PC-3 (cell line): ENCODE data around the gene RNF157. TPM values are rescaled to one million over a fixed set of nuclear protein-coding genes. Genes with fewer than 3 reads are reported as not detected.

Experiments
- ATAC-seq: fragments of 200-7000 bp; cut with Tn5 transposase; 2 replicates; pipeline ENCODE4 v1.9.1; 2020; ENCODE audit warnings: mild to moderate bottlenecking, moderate library complexity
- BruUV-seq: library from RNA; stranded (reverse); fragments of 400-500 nt; replicated peaks from 2 replicates; lab custom pipeline; 2021; lab: Mats Ljungman, UMichigan
- CTCF ChIA-PET: fragments of 300-600 bp; sonication (Branson Sonifier 250); formaldehyde crosslinking; loops from one replicate; lab custom pipeline; 2022; ENCODE audit warnings: antibody characterized with exemption; lab: Charles Lee
- POLR2A ChIA-PET: fragments of 300-600 bp; sonication (Branson Sonifier 250); formaldehyde crosslinking; loops from one replicate; lab custom pipeline; 2022; ENCODE audit warnings: antibody characterized with exemption; ENCODE audit not compliant: unreplicated experiment; lab: Charles Lee
- DNase-seq: peaks from one replicate; pipeline ENCODE4 v3.0.0-alpha.2; 2015
- H2AFZ ChIP-seq: fragments of 300-600 bp; sonication (generic); 2 replicates; pipeline ENCODE4 v1.6.0; 2016; ENCODE audit warnings: antibody characterized with exemption, low read length
- H3F3A ChIP-seq: fragments of 300-600 bp; sonication (generic); one replicate; pipeline ENCODE4 v1.6.0; 2017; ENCODE audit warnings: antibody characterized with exemption, low read length, control low read depth, mild to moderate bottlenecking; ENCODE audit not compliant: unreplicated experiment
- H3K27ac ChIP-seq: fragments of 300-600 bp; sonication (generic); 2 replicates; pipeline ENCODE4 v1.5.1; 2016; ENCODE audit warnings: mild to moderate bottlenecking, low read length
- H3K27me3 ChIP-seq: fragments of 300-600 bp; sonication (generic); 2 replicates; pipeline ENCODE4 v1.6.1; 2016; ENCODE audit warnings: low read length, mixed read lengths
- H3K36me3 ChIP-seq: fragments of 300-600 bp; sonication (generic); 2 replicates; pipeline ENCODE4 v1.6.1; 2016; ENCODE audit warnings: low read depth, mixed run types, low read length, mixed read lengths
- H3K4me1 ChIP-seq: fragments of 300-600 bp; sonication (generic); 2 replicates; pipeline ENCODE4 v1.5.1; 2016; ENCODE audit warnings: low read length; ENCODE audit not compliant: insufficient read depth
- H3K4me2 ChIP-seq: fragments of 300-600 bp; sonication (generic); 2 replicates; pipeline ENCODE4 v1.6.0; 2016; ENCODE audit warnings: low read length
- H3K4me3 ChIP-seq: fragments of 300-600 bp; sonication (generic); 2 replicates; pipeline ENCODE4 v1.5.1; 2016; ENCODE audit warnings: mild to moderate bottlenecking, low read length, mixed read lengths
- H3K79me2 ChIP-seq: fragments of 300-600 bp; sonication (generic); 2 replicates; pipeline ENCODE4 v1.6.1; 2017; ENCODE audit warnings: low read length, mixed read lengths
- H3K9ac ChIP-seq: fragments of 300-600 bp; sonication (generic); 2 replicates; pipeline ENCODE4 v1.6.0; 2016; ENCODE audit warnings: mild to moderate bottlenecking, low read length
- H3K9me2 ChIP-seq: fragments of 300-600 bp; sonication (generic); replicated peaks from 2 replicates; pipeline ENCODE4 v1.6.1; 2016; ENCODE audit warnings: mixed run types, low read length, mixed read lengths
- H3K9me3 ChIP-seq: fragments of 300-600 bp; sonication (generic); 2 replicates; pipeline ENCODE4 v1.6.1; 2016; ENCODE audit warnings: low read length, mixed read lengths
- H4K20me1 ChIP-seq: fragments of 300-600 bp; sonication (generic); 2 replicates; pipeline ENCODE4 v1.6.1; 2016; ENCODE audit warnings: low read length, mixed read lengths
- EZH2 ChIP-seq: fragments of 300-600 bp; sonication (generic); IDR thresholded peaks from one replicate; pipeline ENCODE4 v1.6.1; 2017; ENCODE audit warnings: antibody characterized with exemption, mild to moderate bottlenecking, low read length; ENCODE audit not compliant: unreplicated experiment
- EZH2phosphoT487 ChIP-seq: fragments of 300-600 bp; sonication (generic); IDR thresholded peaks from 2 replicates; pipeline ENCODE4 v1.6.1; 2018; ENCODE audit warnings: mild to moderate bottlenecking, antibody characterized with exemption, low read length, borderline replicate concordance
- intact Hi-C: fragments of 100-400 bp; cut with micrococcal nuclease; formaldehyde crosslinking; loops from 2 replicates; pipeline ENCODE4 v1.9.0; 2023
- total RNA-seq: library from RNA; depleted of rRNA; stranded (reverse); fragments of >200 nt; gene quantifications from 2 replicates; pipeline ENCODE4 v1.2.3, GENCODE V29; 2014
- TF ChIP-seq, protein P1 (sequence below): fragments of 300-600 bp; sonication (generic); conservative IDR thresholded peaks from 2 replicates; pipeline ENCODE4 v1.5.1; 2017; ENCODE audit warnings: antibody characterized with exemption, low read depth, mild to moderate bottlenecking, low read length

Gene RNF157
- total RNA-seq, 1 experiment from 2014 or later, result 7.4 TPM

DNA sequence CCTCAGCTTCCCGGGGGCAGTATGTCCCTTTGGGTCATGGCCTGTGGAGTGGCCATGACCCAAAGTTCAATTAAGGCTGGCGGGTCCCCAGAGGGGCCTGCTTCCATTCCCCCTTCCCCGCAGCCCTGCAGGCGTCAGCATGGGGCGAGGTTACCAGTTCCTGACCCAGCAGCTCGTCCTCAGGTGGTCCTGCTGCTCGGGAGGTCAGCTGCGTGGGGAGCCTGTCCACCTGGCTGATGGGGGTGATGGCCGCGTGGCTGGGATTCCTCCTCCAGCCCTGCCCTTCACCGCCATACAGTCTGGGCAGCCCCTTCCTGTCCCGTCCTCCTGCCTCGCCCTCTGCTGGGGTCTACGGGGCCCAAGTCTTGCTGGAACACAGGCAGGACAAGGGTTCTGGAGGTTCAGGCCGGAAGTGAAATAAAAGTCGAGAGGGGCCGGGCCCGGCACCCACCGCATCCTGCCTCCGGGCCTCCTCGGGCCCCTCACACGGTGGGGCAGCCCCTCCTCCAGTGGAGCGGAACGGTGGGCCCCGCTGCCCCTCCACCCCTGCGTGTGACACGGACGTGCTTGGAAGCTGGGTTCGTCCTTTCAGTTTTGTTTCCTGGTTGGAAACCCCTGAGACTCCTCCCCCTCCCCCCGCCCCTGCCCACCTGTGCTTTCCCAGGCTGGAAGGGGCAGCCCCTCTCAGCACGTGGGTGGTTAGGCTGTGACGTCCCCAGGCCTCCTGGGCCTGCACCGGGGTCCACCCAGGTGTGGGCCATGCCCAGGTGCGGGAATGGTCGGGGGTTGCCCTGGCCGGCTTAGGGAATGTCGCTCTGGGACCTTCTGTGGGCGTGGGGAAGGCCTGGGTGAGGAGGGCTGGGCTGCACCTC, 31.6 kb upstream of the RNF157 start:
- Histone ChIP-seq H3K79me2 (peaks cover 32% of the 10 kb centered on the region), H3F3A (no peaks in the 10 kb centered on the region), H2AFZ (no peak overlapping the region), H3K9me2 (no peaks in the 10 kb centered on the region), H3K9me3 (no peaks in the 10 kb centered on the region), H3K27me3 (no peaks in the 10 kb centered on the region), H3K4me2 (no peak overlapping the region), H3K27ac (no peak overlapping the region), H3K36me3 (peaks cover 10% of the 10 kb centered on the region; the same call in 1 of the 2 replicates), H3K9ac (no peak overlapping the region), H4K20me1 (peaks cover 4% of the 10 kb centered on the region; the same call in 1 of the 2 replicates), H3K4me3 (no peak overlapping the region), H3K4me1 (peaks cover 21% of the 10 kb centered on the region)
- POLR2A ChIA-PET, result no interaction called here
- ATAC-seq, result no peak
- BruUV-seq, result no TSS peak
- CTCF ChIA-PET, result no interaction called here
- no peak for DNase-seq
- intact Hi-C loops, result loop anchor here (10.0 kb wide), 1 partner anchor 367 kb away; the partner anchor contains the start of gene MRPL38
- TF ChIP-seq EZH2phosphoT487 (no peak), EZH2 (no peak)
- TF ChIP-seq, protein P1, sequence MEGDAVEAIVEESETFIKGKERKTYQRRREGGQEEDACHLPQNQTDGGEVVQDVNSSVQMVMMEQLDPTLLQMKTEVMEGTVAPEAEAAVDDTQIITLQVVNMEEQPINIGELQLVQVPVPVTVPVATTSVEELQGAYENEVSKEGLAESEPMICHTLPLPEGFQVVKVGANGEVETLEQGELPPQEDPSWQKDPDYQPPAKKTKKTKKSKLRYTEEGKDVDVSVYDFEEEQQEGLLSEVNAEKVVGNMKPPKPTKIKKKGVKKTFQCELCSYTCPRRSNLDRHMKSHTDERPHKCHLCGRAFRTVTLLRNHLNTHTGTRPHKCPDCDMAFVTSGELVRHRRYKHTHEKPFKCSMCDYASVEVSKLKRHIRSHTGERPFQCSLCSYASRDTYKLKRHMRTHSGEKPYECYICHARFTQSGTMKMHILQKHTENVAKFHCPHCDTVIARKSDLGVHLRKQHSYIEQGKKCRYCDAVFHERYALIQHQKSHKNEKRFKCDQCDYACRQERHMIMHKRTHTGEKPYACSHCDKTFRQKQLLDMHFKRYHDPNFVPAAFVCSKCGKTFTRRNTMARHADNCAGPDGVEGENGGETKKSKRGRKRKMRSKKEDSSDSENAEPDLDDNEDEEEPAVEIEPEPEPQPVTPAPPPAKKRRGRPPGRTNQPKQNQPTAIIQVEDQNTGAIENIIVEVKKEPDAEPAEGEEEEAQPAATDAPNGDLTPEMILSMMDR, result no peak

GRCh38 chr17:76270770-76271668, 30.7 kb upstream of the RNF157 start:
- intact Hi-C loops, result loop anchor here (10.0 kb wide), 1 partner anchor 366 kb away; the partner anchor contains the start of gene MRPL38

More at GRCh38 chr17:76270770-76271668, 30.7 kb upstream of the RNF157 start:
- ATAC-seq (no peak), DNase-seq (no peak)
- Histone ChIP-seq H3K4me1 (peaks cover 19% of the 10 kb centered on the region), H3K27me3 (no peaks in the 10 kb centered on the region), H3K4me2 (no peak overlapping the region), H2AFZ (no peak overlapping the region), H3K9me2 (no peaks in the 10 kb centered on the region), H3K4me3 (no peak overlapping the region), H3K27ac (no peak overlapping the region), H3K9me3 (no peaks in the 10 kb centered on the region), H3F3A (no peaks in the 10 kb centered on the region), H3K9ac (no peak overlapping the region), H4K20me1 (peaks cover 11% of the 10 kb centered on the region; the same call in 1 of the 2 replicates), H3K36me3 (peaks cover 10% of the 10 kb centered on the region; the same call in 1 of the 2 replicates), H3K79me2 (peaks cover 41% of the 10 kb centered on the region)
- BruUV-seq, result no TSS peak
- POLR2A ChIA-PET, result no interaction called here
- CTCF ChIA-PET, result interaction anchor here (0.6 kb wide), 1 partner anchor 99 kb away, joined by 3 read pairs; no protein-coding TSS in a partner anchor
- TF ChIP-seq EZH2 (no peak), EZH2phosphoT487 (no peak)
- TF ChIP-seq, protein P1, result no peak
